HG03354 (cell line): Measurements from ENCODE around the gene POLR3B.

ENCODE experiments used
- ATAC-seq: cut with Tn5 transposase; IDR thresholded peaks from one replicate; pipeline ENCODE4 v1.9.1; 2021; ENCODE audit warnings: mild to moderate bottlenecking; ENCODE audit not compliant: unreplicated experiment, poor library complexity, severe bottlenecking

The POLR3B gene

GRCh38 chr12:106389151-106389550 lies 31.6 kb downstream of the POLR3B start:
- ATAC-seq: no peak

- ATAC-seq: no peak
Observed at GRCh38 chr12:106392759-106393158, 35.2 kb downstream of the POLR3B start.

- no peak for ATAC-seq
Observed at GRCh38 chr12:106409878-106410277, 52.3 kb downstream of the POLR3B start.

- no peak for ATAC-seq
Observed at GRCh38 chr12:106412563-106412962, 55.0 kb downstream of the POLR3B start.

- ATAC-seq: no peak
Observed at GRCh38 chr12:106415134-106415533, 57.6 kb downstream of the POLR3B start.

GRCh38 chr12:106416273-106416672 lies 58.7 kb downstream of the POLR3B start:
- no peak for ATAC-seq

GRCh38 chr12:106417926-106418910 lies 60.7 kb downstream of the POLR3B start:
- ATAC-seq: no peak

- no peak for ATAC-seq
Observed at GRCh38 chr12:106418970-106419369, 61.4 kb downstream of the POLR3B start.

GRCh38 chr12:106423291-106423690 lies 65.7 kb downstream of the POLR3B start:
- ATAC-seq: no peak

- no peak for ATAC-seq
Observed at GRCh38 chr12:106425061-106425702, 67.6 kb downstream of the POLR3B start.

GRCh38 chr12:106427917-106428316 lies 70.4 kb downstream of the POLR3B start:
- no peak for ATAC-seq

- no peak for ATAC-seq
Observed at GRCh38 chr12:106428384-106428783, 70.8 kb downstream of the POLR3B start.

- no peak for ATAC-seq
Observed at GRCh38 chr12:106429043-106429552, 71.5 kb downstream of the POLR3B start.

- no peak for ATAC-seq
Observed at GRCh38 chr12:106429636-106430035, 72.1 kb downstream of the POLR3B start.

- no peak for ATAC-seq
Observed at GRCh38 chr12:106431839-106432411, 74.4 kb downstream of the POLR3B start.

GRCh38 chr12:106433055-106433454 lies 75.5 kb downstream of the POLR3B start:
- no peak for ATAC-seq

- no peak for ATAC-seq
Observed at GRCh38 chr12:106434526-106434925, 77.0 kb downstream of the POLR3B start.

- ATAC-seq: no peak
Observed at GRCh38 chr12:106436164-106436563, 78.6 kb downstream of the POLR3B start.

GRCh38 chr12:106442575-106442974 lies 85.0 kb downstream of the POLR3B start:
- ATAC-seq: no peak

- ATAC-seq: no peak
Observed at GRCh38 chr12:106445053-106445452, 87.5 kb downstream of the POLR3B start.
